HG03159 (cell line): ENCODE results near the gene PLK1.

Experiments used
- ATAC-seq: cut with Tn5 transposase; IDR thresholded peaks from one replicate; pipeline ENCODE4 v1.9.1; 2021; ENCODE audit warnings: mild to moderate bottlenecking, moderate library complexity; ENCODE audit not compliant: unreplicated experiment

PLK1 gene

DNA sequence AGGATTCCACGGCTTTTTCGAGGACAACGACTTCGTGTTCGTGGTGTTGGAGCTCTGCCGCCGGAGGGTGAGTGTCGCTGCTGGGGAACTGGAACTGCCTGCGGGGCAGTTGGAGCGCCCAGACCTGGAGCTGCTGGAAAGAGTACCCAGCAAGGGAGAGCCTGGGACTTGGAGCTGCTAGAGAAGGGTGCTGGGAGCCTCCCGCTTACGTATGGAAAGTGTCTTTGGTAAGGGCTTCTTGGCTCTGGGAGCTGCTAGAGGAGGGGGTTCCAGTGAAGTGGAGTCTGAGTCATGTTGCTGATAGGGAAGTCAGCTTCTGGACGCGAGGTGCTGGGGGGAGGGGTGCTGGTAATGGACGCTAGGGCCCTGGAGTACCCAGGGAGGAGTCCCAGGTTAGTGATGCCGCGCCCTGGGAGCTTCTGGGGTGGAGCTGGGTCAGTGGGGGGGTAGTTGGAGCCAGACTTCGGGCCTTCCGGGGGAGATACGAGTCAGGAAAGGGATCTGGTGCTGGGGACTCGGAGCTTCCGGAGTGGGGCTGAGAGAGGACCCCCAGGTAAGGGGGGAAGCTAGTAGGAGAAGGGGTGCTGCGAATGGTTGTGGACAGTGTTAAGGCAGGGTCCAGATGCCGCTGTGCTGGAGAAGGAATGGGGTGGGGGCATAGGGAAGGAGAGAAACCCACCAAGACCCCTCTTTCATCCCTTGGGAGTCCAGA is 741 bp downstream of the PLK1 start:
- peak; percentile 27 for ATAC-seq

DNA sequence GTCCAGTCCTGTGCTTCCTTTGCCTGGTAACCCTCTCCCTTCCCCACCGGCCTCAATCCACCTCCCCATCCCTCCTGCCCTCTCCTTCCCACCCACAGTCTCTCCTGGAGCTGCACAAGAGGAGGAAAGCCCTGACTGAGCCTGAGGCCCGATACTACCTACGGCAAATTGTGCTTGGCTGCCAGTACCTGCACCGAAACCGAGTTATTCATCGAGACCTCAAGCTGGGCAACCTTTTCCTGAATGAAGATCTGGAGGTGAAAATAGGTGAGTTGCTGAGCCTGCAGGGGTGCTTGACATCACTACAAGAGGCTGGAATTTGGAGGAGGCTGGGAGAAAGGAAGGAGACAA is 1.3 kb downstream of the PLK1 start:
- ATAC-seq: no peak

DNA sequence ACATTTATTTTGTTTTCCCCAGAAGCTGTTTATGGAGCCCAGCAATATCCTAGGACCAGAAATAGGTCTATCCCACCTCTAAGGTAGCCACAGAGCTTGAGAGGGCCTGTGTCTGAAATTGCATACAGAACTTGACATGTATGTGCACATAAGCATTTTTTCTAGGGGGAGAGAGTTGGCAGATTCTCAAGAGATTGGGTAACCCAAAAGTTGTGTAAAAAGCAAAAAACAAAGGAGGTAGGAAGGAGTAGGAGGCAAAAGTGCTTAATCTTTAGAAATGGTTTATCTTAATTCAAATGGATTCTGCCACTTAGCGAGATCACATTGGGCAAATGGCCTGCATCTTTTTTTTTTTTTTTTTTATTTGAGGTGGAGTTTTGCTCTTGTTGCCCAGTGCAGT is 3.5 kb downstream of the PLK1 start:
- no peak for ATAC-seq

DNA sequence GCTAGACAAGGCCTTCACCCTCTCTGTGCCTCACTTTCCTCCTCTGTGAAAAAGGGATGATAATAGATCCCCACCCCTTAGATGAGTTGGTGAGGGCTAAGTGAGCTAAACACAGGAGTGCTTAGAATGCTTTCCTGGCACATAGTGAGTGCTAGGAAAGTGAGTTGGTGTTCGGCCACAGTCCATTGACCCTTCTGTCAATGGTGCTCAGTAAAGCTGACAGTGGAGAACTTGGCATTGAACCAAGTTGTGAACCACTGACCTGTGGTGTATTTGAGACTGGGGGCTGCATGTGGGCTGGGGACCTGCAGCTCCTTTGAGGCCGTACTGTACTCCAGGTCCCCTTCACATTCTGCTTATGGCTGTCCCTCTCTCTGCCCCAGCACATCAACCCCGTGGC is 4.8 kb downstream of the PLK1 start:
- ATAC-seq: no peak

- ATAC-seq: no peak
These were observed 8.5 kb downstream of the PLK1 start for GRCh38 chr16:23687034-23687808.

GRCh38 chr16:23689442-23690187 is 10.9 kb downstream of the PLK1 start:
- no peak for ATAC-seq

DNA sequence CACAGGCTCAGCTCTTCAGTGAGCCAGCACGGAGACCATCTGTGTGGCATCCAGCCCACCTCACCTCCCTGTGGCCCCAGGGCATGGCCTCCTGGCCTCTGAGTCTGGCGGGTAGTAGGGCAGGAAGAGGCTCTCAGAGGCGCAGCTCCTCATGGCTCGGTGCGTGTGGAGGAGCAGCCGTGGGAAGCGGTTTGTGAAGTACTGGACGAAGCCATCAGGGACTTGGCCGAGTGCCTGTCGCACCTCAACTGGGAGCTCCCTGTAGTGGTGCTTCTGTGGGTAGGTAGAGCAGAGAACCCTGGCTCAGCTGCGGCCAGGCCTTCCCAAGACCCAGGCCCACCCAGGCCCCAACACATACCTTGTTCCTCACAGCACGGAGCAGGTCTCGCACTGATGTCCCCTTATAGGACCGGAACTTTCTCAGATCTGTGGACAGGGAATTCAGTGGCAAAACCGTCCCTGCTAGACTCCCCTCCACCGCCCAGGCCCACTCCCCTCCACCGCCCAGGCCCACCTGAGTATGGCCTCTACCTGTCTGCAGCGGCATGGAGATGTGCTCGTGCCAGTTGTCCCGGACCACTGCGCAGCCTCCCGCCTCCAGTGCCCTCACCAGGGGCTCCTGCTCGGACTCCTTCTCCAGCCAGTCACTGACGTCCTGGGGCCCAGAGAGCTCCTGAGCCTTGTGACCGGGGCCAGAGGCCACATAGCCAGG is 12.2 kb downstream of the PLK1 start:
- ATAC-seq: no peak

- ATAC-seq: no peak
These were observed 12.9 kb downstream of the PLK1 start for GRCh38 chr16:23691483-23692189.

DNA sequence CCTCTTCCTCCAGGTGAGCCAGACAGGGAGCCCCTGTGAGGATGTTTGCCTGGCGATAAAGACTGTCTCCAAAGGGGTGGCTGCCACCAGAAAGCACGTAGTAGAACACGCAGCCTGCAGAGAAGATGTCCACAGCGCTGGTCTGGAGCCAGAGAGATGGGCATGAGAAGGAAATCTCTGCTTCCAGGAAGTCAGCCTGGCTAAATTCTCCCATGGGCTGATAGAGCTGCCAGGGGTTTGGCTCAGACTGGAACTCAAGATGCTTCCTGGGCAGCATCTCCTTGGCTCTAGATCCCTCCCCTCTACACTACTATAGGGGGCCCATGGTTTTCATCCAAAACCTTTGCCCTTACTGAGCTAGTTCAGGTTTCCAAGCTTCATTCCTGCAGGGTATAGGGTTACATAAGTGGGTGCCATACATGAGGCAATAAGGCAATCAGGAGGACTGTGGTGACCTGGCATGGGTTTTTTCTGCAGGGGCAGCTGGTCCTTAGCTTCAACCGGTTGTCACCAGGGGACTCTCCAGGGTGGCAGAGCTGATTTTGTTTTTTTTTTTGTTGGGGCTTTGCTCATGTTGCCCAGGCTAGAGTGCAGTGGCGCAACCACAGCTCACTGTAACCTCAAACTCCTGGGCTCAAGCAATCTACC is 13.6 kb downstream of the PLK1 start:
- no peak for ATAC-seq

DNA sequence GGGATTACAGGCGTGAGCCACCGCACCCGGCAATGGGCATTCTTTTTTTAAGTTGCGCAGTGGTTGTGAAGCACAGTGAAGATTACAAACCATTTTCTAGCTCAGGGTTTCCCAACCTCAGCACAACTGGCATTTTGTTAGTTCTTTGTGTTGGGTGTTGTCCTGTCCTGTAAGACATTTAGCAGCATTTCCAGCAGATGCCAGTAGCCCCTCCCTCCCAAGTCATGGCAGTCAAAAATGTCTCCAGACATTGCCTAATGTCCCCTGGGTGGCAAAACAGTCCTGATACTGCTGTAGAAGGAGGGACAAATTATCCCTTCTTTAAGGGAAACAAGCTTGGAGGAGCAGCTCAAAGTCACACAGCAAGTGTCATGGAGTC is 15.6 kb downstream of the PLK1 start:
- no peak for ATAC-seq

DNA sequence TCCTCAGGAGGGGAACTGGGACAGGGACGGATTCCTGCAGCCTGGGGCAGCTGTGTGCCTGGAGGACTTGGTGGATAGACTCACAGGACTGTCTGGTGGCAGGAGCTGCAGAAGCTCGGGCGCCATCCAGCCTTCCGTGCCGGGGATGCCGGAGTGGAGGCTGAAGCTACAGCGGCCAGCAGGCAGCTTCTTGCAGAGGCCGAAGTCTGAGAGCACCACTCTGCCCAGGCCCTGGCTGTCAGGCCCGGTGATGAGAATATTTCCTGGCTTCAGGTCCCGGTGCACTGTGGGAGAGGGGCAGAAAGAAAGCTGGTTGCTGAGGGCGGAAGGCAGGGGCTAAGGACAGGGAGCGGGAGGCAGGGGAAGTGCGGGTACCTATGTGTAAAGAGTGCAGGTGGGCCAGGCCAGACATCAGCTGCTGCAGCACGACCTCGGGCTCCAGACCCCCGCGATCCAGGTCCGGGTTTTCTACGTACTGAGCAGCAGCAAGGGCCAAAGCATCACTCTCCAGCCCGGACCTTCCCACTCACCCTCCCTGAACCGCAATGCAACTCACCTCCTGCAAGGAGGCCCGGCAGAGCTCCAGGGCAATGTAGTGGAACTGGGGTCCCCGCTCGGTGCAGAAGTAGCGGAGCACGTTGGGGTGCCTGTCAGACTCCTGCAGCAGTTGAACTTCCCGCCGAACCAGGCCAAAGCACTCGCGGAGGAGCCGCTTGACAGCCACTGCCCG is 16.1 kb downstream of the PLK1 start:
- no peak for ATAC-seq

DNA sequence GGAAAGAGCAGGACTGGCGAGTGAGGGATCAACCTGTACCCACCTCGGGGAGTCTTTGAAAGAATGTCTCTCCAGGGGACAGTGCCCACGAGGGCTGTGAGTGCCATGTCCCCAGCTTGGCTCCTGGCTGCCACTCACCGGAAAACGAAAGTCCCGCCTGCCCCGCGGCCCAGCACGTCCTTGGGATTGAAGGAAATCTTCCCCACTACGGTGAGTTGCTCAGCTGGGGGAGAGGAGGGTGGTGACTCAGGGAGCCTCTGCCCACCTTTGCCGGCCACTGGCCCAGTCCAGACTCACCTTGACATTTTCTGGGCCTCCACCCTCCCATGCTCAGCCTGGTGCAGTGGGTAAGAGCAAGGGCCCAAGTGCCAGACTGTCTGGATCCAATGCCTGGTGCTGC is 17.1 kb downstream of the PLK1 start:
- no peak for ATAC-seq

- ATAC-seq: no peak
These were observed 20.4 kb downstream of the PLK1 start for GRCh38 chr16:23699100-23699499.

DNA sequence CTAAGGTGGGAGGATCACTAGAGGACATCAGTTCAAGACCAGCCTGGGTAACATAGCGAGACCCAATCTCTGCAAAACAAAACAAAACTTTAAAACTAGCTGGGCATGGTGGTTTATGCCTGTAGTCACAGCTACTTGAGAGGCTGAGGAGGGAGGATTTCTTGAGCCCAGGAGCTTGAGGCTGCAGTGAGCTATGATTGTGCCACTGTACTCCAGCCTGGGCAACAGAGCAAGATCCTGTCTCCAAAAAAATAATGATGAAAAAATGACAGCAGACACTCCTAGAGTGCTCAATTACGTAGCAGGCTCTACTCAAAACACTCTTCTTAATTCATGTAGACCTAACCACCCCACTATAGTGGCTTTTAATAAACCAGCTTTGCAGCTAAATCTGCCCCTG is 21.4 kb downstream of the PLK1 start:
- no peak for ATAC-seq

DNA sequence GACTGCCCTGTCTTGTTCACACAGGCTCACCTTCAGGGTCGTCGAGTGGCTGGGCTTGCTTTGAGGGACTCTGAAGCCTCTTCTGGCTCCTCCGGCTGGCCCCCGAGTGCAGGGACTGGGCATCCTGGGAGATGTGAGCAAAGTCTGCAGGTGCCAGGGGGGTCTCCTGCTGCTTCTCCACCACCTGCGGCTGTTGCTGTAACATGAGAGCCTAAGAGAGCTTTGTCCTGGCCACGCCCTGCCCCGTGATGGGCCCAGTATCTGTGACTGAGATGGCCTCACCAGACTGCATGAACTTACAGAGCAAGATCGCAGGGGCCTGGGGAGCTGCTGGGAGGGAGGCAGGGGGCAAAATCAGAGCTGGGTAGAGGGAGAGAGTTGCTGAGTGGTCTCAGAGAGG is 21.8 kb downstream of the PLK1 start:
- no peak for ATAC-seq

- no peak for ATAC-seq
These were observed 22.4 kb downstream of the PLK1 start for GRCh38 chr16:23701045-23701444.

- no peak for ATAC-seq
These were observed 24.3 kb downstream of the PLK1 start for GRCh38 chr16:23702951-23703350.

GRCh38 chr16:23704772-23705516 is 26.3 kb downstream of the PLK1 start:
- no peak for ATAC-seq

GRCh38 chr16:23705517-23705902 is 26.8 kb downstream of the PLK1 start:
- ATAC-seq: no peak
